OCI-LY7 (cell line): ENCODE data around the gene CCR8. TPM values are rescaled to one million over a fixed set of nuclear protein-coding genes. Genes with fewer than 3 reads are reported as not detected.

Experiments
- BruUV-seq: library from RNA; stranded (reverse); fragments of 400-500 nt; replicated peaks from 2 replicates; lab custom pipeline; 2021; lab: Mats Ljungman, UMichigan
- CTCF ChIA-PET: fragments of 300-600 bp; sonication (Branson Sonifier 250); formaldehyde crosslinking; loops from one replicate; lab custom pipeline; 2022; ENCODE audit warnings: antibody characterized with exemption; ENCODE audit not compliant: unreplicated experiment; lab: Charles Lee
- POLR2A ChIA-PET: fragments of 300-600 bp; sonication (Branson Sonifier 250); formaldehyde crosslinking; loops from one replicate; lab custom pipeline; 2022; ENCODE audit warnings: antibody characterized with exemption; lab: Charles Lee
- DNase-seq: peaks from one replicate; pipeline ENCODE4 v3.0.0-alpha.2; 2015; ENCODE audit warnings: low spot score
- H2AFZ ChIP-seq: fragments of 200-600 bp; sonication (generic), shearing (Covaris generic); 2 replicates; pipeline ENCODE4 v1.6.1; 2014; ENCODE audit warnings: mild to moderate bottlenecking, antibody characterized with exemption, low read length, moderate library complexity
- H3K27ac ChIP-seq: fragments of 200-600 bp; sonication (generic); 2 replicates; pipeline ENCODE4 v1.5.1; 2014; ENCODE audit warnings: mixed run types, low read depth, mild to moderate bottlenecking, moderate library complexity, low read length, inconsistent platforms; ENCODE audit not compliant: poor library complexity, severe bottlenecking
- H3K36me3 ChIP-seq: fragments of 200-600 bp; sonication (generic); 2 replicates; pipeline ENCODE4 v1.6.1; 2014; ENCODE audit warnings: mild to moderate bottlenecking, antibody characterized with exemption, low read length, moderate library complexity, mixed read lengths; ENCODE audit not compliant: insufficient read depth
- H3K4me1 ChIP-seq: fragments of 200-600 bp; sonication (generic); 2 replicates; pipeline ENCODE4 v1.5.1; 2014; ENCODE audit warnings: mild to moderate bottlenecking, low read length; ENCODE audit not compliant: insufficient read depth, poor library complexity, severe bottlenecking
- H3K4me2 ChIP-seq: fragments of 200-600 bp; sonication (generic); 2 replicates; pipeline ENCODE4 v1.6.1; 2014; ENCODE audit warnings: mild to moderate bottlenecking, low read length
- H3K4me3 ChIP-seq: fragments of 200-600 bp; sonication (generic); 2 replicates; pipeline ENCODE4 v1.5.1; 2014; ENCODE audit warnings: mild to moderate bottlenecking, low read depth, low read length; ENCODE audit not compliant: poor library complexity, severe bottlenecking
- H3K79me2 ChIP-seq: fragments of 200-600 bp; sonication (generic); 2 replicates; pipeline ENCODE4 v1.6.1; 2016; ENCODE audit warnings: low read depth, mild to moderate bottlenecking, low read length, moderate library complexity, mixed read lengths; ENCODE audit not compliant: insufficient read depth
- H3K9me2 ChIP-seq: fragments of 200-600 bp; sonication (generic); 2 replicates; pipeline ENCODE4 v1.6.1; 2016; ENCODE audit warnings: mild to moderate bottlenecking, low read length, mixed read lengths; ENCODE audit not compliant: insufficient read depth
- H3K9me3 ChIP-seq: fragments of 200-600 bp; sonication (generic); 2 replicates; pipeline ENCODE4 v1.6.1; 2014; ENCODE audit warnings: mild to moderate bottlenecking, mixed run types, low read length, mixed read lengths
- H4K20me1 ChIP-seq: fragments of 200-600 bp; sonication (generic); 2 replicates; pipeline ENCODE4 v1.6.1; 2014; ENCODE audit warnings: mild to moderate bottlenecking, antibody characterized with exemption, low read length, moderate library complexity, mixed read lengths; ENCODE audit not compliant: insufficient read depth
- CTCF ChIP-seq: fragments of 200-600 bp; sonication (generic); conservative IDR thresholded peaks from 2 replicates; pipeline ENCODE4 v1.5.1; 2014; ENCODE audit warnings: mild to moderate bottlenecking, antibody characterized with exemption, low read length, moderate library complexity, mixed read lengths
- EZH2phosphoT487 ChIP-seq: fragments of 200-600 bp; sonication (generic); IDR thresholded peaks from 2 replicates; pipeline ENCODE4 v1.6.1; 2018; ENCODE audit warnings: low read depth, borderline replicate concordance, mild to moderate bottlenecking, mixed run types, antibody characterized with exemption, low read length, moderate library complexity, mixed read lengths
- intact Hi-C: fragments of 100-400 bp; cut with micrococcal nuclease; formaldehyde crosslinking; loops from one replicate; pipeline ENCODE4 v1.10.0; 2022; ENCODE audit not compliant: unreplicated experiment
- total RNA-seq, 2 experiments: library from RNA; depleted of rRNA in 1 of 2; stranded (reverse); fragments of >200 nt in 1 of 2; shearing (Covaris generic) in 1 of 2; gene quantifications; 2 replicates each; pipeline ENCODE4 v1.2.3, GENCODE V29; 2014 to 2022

Gene CCR8
- total RNA-seq, 2 experiments from 2014 or later: not detected

GRCh38 chr3:39287216-39288164 lies 42.0 kb upstream of the CCR8 start:
- POLR2A ChIA-PET: interaction anchor here (0.7 to 4.1 kb wide), 20 partner anchors 9 to 203 kb away, joined by 3 to 49 read pairs (median 4); partner anchors contain the start of genes GORASP1, TTC21A and XIRP1
- TF ChIP-seq CTCF (no peak), EZH2phosphoT487 (no peak)
- DNase-seq: no peak
- Histone ChIP-seq H3K27ac (no peak overlapping the region), H4K20me1 (no peaks in the 10 kb centered on the region), H3K4me3 (no peak overlapping the region), H3K9me3 (no peaks in the 10 kb centered on the region), H3K4me2 (peak overlapping the region; percentile 47), H3K9me2 (no peaks in the 10 kb centered on the region), H2AFZ (peak overlapping the region; percentile 75), H3K36me3 (no peaks in the 10 kb centered on the region), H3K4me1 (peaks cover 37% of the 10 kb centered on the region), H3K79me2 (no peaks in the 10 kb centered on the region)
- BruUV-seq: no TSS peak
- intact Hi-C loops: loop anchor here (1.0 to 5.0 kb wide), 8 partner anchors 33 to 200 kb away; no protein-coding TSS in a partner anchor
- CTCF ChIA-PET: interaction anchor here (0.7 to 2.3 kb wide), 22 partner anchors 8 to 206 kb away, joined by 3 to 87 read pairs (median 5); partner anchors contain the start of genes CX3CR1, TTC21A and XIRP1

GRCh38 chr3:39288300-39288808 lies 41.2 kb upstream of the CCR8 start:
- TF ChIP-seq CTCF (peak; percentile 99), EZH2phosphoT487 (no peak)
- POLR2A ChIA-PET: interaction anchor here (0.8 to 4.1 kb wide), 18 partner anchors 10 to 204 kb away, joined by 3 to 49 read pairs (median 4); partner anchors contain the start of genes GORASP1, TTC21A and XIRP1
- intact Hi-C loops: loop anchor here (1.0 to 5.0 kb wide), 8 partner anchors 34 to 201 kb away; no protein-coding TSS in a partner anchor

More at GRCh38 chr3:39288300-39288808, 41.2 kb upstream of the CCR8 start:
- no peaks in the 10 kb centered on the region for H3K9me2 ChIP-seq
- no peaks in the 10 kb centered on the region for H3K9me3 ChIP-seq
- H3K27ac ChIP-seq: peak overlapping the region; percentile 61
- peak overlapping the region; percentile 75; the same call in 1 of the 2 replicates for H2AFZ ChIP-seq
- no peaks in the 10 kb centered on the region for H4K20me1 ChIP-seq
- CTCF ChIA-PET: interaction anchor here (0.7 to 2.3 kb wide), 28 partner anchors 9 to 287 kb away, joined by 3 to 87 read pairs (median 4); partner anchors contain the start of genes CX3CR1, TTC21A and XIRP1
- H3K4me3 ChIP-seq: peak overlapping the region; percentile 31
- DNase-seq: peak; percentile 98
- H3K79me2 ChIP-seq: no peaks in the 10 kb centered on the region
- no TSS peak for BruUV-seq
- no peaks in the 10 kb centered on the region for H3K36me3 ChIP-seq
- peak overlapping the region; percentile 66 for H3K4me2 ChIP-seq
- peaks cover 37% of the 10 kb centered on the region for H3K4me1 ChIP-seq
